Stimulated activated CD4-positive, alpha-beta T cell treated with anti-CD3 and anti-CD28 coated beads, TNF-alpha, amount 100 ng/mL, for 1 hour (primary cell): ENCODE data around the gene GATA2.

Experiments
- DNase-seq, 3 donors: peaks; one replicate each; pipeline ENCODE4 v3.0.0-alpha.2; 2020; ENCODE audit warnings: low read depth in 3 of 3, low spot score in 1 of 3

The GATA2 gene

GRCh38 chr3:128488636-128488990, 4.4 kb downstream of the GATA2 start:
- DNase-seq = no peak

- DNase-seq = no peak
Measured at GRCh38 chr3:128487813-128488635, 5.0 kb downstream of the GATA2 start.

GRCh38 chr3:128487538-128487812, 5.5 kb downstream of the GATA2 start:
- DNase-seq = no peak

- DNase-seq = no peak
Measured at GRCh38 chr3:128486681-128487537, 6.1 kb downstream of the GATA2 start.

- DNase-seq = no peak
Measured at GRCh38 chr3:128486205-128486628, 6.8 kb downstream of the GATA2 start.

GRCh38 chr3:128485282-128486204, 7.5 kb downstream of the GATA2 start:
- DNase-seq = no peak

GRCh38 chr3:128484404-128485281, 8.4 kb downstream of the GATA2 start:
- no peak for DNase-seq

- no peak for DNase-seq
Measured at GRCh38 chr3:128483657-128484403, 9.2 kb downstream of the GATA2 start.

- no peak for DNase-seq
Measured at GRCh38 chr3:128482666-128483656, 10.0 kb downstream of the GATA2 start.

- DNase-seq = no peak
Measured at GRCh38 chr3:128482175-128482574, 10.8 kb downstream of the GATA2 start.

- DNase-seq = no peak
Measured at GRCh38 chr3:128481438-128481942, 11.5 kb downstream of the GATA2 start.

- DNase-seq = no peak
Measured at GRCh38 chr3:128480717-128481437, 12.1 kb downstream of the GATA2 start.

GRCh38 chr3:128480278-128480677, 12.7 kb downstream of the GATA2 start:
- no peak for DNase-seq

GRCh38 chr3:128479558-128480086, 13.4 kb downstream of the GATA2 start:
- DNase-seq = no peak

GRCh38 chr3:128478576-128479506, 14.2 kb downstream of the GATA2 start:
- DNase-seq = no peak

GRCh38 chr3:128476659-128477058, 16.3 kb downstream of the GATA2 start:
- DNase-seq = no peak
